HFF-Myc (cell line): Measurements from ENCODE around the gene SLAMF8.

Experiments used
- DNase-seq: peaks from one replicate; pipeline ENCODE4 v3.0.0-alpha.2; 2011; ENCODE audit warnings: low read depth; ENCODE audit errors: extremely low read depth
- H3K4me3 ChIP-seq: replicated peaks from 2 replicates; pipeline ENCODE4 v1.5.1; 2011; ENCODE audit warnings: low read depth, mild to moderate bottlenecking, control low read depth, low read length
- CTCF ChIP-seq: IDR thresholded peaks from 2 replicates; pipeline ENCODE4 v1.5.1; 2012; ENCODE audit warnings: mild to moderate bottlenecking, low read depth, low read length, control low read depth; ENCODE audit errors: missing control alignments

SLAMF8 gene

GRCh38 chr1:159832309-159832708, 5.6 kb downstream of the SLAMF8 start:
- no peak for DNase-seq
- no peak overlapping the region for H3K4me3 ChIP-seq
- no peak for TF ChIP-seq CTCF

GRCh38 chr1:159835356-159835755, 8.7 kb downstream of the SLAMF8 start:
- H3K4me3 ChIP-seq, result no peak overlapping the region
- TF ChIP-seq CTCF, result no peak
- DNase-seq, result no peak

- TF ChIP-seq CTCF, result no peak
- no peak overlapping the region for H3K4me3 ChIP-seq
- no peak for DNase-seq
Observed at GRCh38 chr1:159835862-159836525, 9.3 kb downstream of the SLAMF8 start.

GRCh38 chr1:159838715-159839114, 12.0 kb downstream of the SLAMF8 start:
- no peak overlapping the region for H3K4me3 ChIP-seq
- DNase-seq, result no peak
- TF ChIP-seq CTCF, result no peak

- H3K4me3 ChIP-seq, result no peak overlapping the region
- DNase-seq, result no peak
- no peak for TF ChIP-seq CTCF
Observed at GRCh38 chr1:159839116-159839849, 12.6 kb downstream of the SLAMF8 start.

GRCh38 chr1:159841749-159842148, 15.1 kb downstream of the SLAMF8 start:
- TF ChIP-seq CTCF, result no peak
- H3K4me3 ChIP-seq, result no peak overlapping the region

GRCh38 chr1:159843459-159843858, 16.8 kb downstream of the SLAMF8 start:
- H3K4me3 ChIP-seq, result no peak overlapping the region
- no peak for TF ChIP-seq CTCF
- no peak for DNase-seq

More at GRCh38 chr1:159841749-159842148, 15.1 kb downstream of the SLAMF8 start:
- no peak for DNase-seq
